GM19395 (cell line): ENCODE data around the gene FLRT1.

ENCODE experiments used
- ATAC-seq: cut with Tn5 transposase; IDR thresholded peaks from one replicate; pipeline ENCODE4 v1.9.1; 2021; ENCODE audit warnings: mild to moderate bottlenecking, moderate library complexity; ENCODE audit not compliant: unreplicated experiment

FLRT1 gene

DNA sequence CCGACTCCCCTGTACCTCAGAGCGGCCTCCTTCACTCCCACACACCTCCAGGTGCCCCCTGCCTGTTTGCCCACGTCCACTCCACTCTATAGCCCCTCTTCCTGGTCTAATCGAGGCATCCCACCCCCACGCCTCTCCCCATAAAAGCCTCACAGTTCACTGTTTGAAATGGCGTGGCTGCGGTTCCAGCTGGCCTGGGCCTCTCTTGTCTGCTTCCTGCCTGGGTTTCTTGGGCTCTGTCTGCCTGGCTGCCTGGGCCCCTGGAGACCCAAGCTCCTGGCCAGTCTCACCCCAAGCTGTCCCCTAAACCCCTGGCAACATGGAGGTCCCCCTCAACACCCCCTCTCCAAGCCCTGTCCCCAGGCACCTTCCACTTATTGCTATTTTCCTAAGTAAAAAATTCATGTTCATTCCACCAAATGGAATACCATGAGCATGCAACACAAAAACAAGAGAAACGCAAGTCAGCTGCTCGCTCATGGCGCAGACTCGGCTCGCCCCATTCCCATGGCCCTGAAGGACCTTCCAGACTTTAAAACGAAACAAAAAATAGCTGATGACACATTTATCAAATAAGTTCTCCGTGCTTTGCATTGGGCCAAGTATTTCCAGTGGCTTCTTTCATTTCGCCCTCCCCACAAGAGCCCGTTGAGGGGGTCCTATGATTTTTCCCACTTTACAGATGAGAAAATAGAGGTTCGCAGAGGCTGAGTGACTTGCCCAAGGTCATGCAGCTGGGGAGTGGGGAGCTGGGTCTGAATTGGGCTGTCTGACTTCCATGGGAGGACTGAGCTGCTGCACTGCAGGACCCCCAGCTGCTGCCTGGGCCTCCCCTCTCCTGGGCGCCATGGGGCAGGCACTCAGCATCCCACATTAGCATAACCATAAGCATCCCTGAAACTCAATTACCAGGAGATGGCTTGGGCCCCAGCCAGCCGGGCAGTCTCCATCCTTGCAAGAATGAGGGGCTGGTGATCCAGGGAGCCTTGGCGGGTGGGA is 11.7 kb upstream of the FLRT1 start:
- no peak for ATAC-seq

- ATAC-seq = no peak
Observed at GRCh38 chr11:64025205-64025604, 10.5 kb upstream of the FLRT1 start.

DNA sequence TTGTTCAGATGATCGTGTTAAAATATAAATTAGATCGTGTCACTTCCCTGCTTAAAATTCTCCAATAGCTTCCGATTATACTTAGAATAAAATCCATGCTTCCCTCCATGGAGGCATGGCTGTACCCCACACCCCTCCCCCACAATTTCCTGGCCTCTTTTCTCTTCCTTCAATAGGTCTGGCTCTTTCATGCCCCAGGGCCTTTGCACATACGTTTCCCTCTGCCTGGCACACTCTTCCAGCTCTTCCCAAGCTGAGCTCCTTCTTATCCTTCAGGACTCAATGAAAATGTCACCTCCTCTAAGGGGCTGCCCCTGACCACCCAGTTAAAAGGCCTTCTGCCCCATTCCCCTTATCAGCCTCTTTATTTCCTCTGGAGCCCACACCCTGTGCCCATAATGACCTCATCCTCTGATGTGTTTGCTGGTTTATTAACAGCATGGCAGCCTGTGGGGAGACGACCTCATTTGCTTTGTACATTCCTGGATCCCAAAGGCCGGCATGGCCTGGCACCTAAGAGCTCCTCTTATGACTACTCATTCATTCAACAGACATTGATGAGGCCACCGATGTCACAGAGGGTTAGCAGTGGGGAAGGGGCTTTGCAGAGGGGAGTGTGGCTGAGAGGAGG is 9.0 kb upstream of the FLRT1 start:
- ATAC-seq = no peak

- no peak for ATAC-seq
Observed at GRCh38 chr11:64027651-64028397, 7.9 kb upstream of the FLRT1 start.

- ATAC-seq = no peak
Observed at GRCh38 chr11:64028398-64029115, 7.2 kb upstream of the FLRT1 start.

DNA sequence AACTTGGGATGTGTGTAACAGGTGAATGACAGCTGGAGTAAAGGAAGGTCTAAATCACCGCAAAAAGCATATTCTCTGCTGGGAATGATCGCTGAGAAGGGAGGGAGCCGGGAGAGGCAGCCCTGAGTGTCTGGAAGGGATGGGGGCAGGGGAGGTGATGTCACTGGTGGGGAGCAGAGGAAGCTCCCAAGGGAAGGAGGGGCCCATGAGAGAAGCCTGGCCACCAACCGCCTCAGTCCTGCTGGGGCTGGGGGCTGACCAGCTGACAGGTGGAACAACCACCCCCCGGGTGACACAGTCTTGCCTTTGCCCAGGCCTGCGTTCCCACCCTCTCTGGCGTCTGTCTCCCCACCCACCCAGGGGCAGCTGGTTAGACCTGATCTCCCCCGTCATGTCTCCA is 6.0 kb upstream of the FLRT1 start:
- ATAC-seq = no peak

- ATAC-seq = no peak
Observed at GRCh38 chr11:64031001-64031400, 4.7 kb upstream of the FLRT1 start.

DNA sequence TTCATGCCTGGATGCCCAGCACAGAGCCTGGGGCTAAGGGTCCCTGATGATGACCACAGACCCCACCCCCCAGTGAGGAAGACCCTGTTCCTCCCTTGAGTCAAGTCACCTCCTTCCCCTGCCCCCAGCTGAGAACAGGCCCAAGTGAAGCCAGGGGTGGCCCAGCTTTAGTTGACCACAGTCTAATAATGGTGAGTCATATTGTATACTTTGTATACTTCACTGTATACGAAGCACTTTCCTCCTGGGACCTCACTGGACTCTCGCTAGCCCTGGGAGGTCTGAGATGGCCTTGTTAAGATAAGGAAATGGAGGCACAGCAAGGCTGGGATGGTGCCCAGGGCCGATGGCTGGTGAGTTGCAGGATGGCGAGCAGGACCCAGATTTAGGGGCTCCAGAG is 3.7 kb upstream of the FLRT1 start:
- no peak for ATAC-seq

GRCh38 chr11:64034411-64034811 is 1.3 kb upstream of the FLRT1 start:
- ATAC-seq = no peak

GRCh38 chr11:64035081-64035524 is 628 bp upstream of the FLRT1 start:
- ATAC-seq = no peak

DNA sequence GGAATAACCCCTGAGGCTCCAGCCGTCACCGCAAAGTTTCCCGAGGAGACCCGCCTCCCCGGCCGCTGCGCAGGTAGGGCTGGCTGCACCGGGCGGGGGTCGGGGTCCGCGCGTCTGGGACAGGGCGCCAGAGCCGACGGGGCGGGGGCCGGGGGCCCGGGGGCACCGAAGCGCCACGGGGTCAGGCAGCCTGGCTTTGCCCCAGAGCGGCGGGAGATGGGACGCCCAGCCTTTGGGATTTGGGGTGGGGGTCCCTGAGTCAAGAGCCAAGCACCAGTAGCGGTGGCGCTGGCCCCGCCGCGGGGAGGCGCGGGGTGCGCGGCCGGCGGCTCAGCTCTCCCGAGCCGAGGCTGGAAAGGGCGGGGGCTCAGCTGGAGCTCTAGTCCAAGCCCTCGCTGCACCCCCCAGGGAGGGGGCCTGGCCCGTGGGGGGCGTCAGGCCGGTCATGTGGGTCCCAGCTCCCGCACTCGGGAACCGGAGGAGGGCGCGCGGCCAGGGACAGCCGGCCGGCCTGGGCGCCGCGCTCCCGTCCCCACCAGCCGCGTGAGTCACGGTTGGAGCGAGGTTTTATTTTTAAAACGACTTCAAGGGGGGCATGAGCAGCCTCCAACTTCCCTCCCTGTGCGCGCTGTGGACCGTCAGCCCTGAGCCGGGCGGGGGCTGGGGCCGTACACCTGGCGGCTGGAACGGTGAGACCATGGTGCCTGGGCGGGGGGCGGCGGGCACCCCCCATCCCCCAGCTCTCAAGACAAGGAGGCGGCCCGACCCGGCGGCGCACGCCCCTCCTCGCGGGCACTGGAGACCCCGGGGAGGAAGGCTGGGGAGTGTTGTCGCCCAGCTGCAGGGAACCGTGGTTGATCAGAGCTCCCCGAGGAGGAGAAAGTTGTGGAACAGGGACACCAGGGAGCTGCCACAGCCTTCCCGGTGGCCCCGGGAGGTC is 626 bp downstream of the FLRT1 start:
- no peak for ATAC-seq

- ATAC-seq = no peak
Observed at GRCh38 chr11:64037027-64037634, 1.4 kb downstream of the FLRT1 start.

GRCh38 chr11:64038500-64038899 is 2.8 kb downstream of the FLRT1 start:
- ATAC-seq = no peak

DNA sequence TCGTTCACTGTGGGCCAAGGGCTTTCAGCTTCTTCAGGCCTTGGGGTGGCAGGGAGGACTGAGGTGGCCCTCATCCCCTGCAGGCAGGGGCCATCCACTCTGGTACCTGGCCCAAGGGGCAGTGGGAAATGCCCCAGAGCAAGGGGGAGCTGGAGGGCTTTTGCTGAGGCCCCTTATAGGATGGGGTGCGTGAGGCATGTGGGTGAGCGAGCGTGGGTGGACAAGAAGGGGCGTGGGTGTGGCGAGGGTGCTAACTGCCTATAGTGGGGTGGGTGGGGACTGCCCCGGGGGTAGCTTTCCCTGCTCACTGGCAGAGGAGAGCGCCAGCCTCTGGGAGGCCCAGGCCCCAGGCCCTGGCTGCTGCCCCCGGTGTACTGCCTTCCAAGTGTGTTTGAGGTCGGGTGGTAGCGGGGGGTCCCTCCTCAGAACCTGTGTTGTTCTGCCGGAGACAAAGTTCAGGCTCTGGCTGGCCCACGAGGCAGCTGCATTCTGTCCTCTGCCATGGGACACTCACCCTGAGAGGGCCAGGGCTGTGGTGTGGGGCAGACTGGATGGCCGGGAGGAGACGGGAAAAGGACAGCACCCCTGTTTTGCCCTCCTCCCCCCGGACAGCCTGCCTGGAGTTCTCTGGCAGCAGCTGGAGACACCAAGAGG is 3.4 kb downstream of the FLRT1 start:
- ATAC-seq = no peak

- ATAC-seq = no peak
Observed at GRCh38 chr11:64040684-64041322, 5.1 kb downstream of the FLRT1 start.

DNA sequence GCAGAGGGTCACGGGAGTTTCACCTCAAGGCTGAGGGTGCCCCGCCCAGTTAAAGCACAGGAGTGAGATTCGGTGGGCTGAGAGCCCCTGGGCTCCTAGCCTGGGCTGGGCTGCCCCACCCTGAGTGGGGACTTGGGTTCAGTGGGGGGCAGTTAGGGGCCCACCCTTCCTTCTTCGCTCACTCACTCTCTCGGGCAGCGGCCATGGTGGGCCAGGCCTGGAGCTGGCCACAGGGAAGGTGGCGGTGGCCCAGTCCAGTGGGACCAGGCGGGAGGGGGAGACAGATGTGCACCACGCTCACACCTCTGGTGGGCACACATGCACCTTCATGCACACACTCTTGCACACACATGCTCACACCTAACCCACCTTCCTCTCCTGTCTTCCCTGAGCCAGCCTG is 6.1 kb downstream of the FLRT1 start:
- ATAC-seq = no peak

- ATAC-seq = no peak
Observed at GRCh38 chr11:64042301-64042700, 6.6 kb downstream of the FLRT1 start.

GRCh38 chr11:64043545-64043944 is 7.8 kb downstream of the FLRT1 start:
- ATAC-seq = no peak
